ENCODE measurements around the gene SLC5A10. TPM values are rescaled to one million over a fixed set of nuclear protein-coding genes. Genes with fewer than 3 reads are reported as not detected.

The SLC5A10 gene
- total RNA-seq, 4 donors from 2014 or later, result not detected

- Histone ChIP-seq H3K27ac (no peak overlapping the region), H3K4me1 (peaks cover 18 to 33% (median 24%) of the 10 kb centered on the region in 4 donors), H3K4me3 (no peak overlapping the region), H3K9me3 (no peaks in the 10 kb centered on the region), H3K27me3 (no peaks in the 10 kb centered on the region), H3K36me3 (peaks cover 0 to 23% (median 8%) of the 10 kb centered on the region in 4 donors)
- DNase-seq, result no peak
- WGBS, 2 donors (ENCODE audit: low coverage in 1 of 2), result 94 to 100% methylated on average over 1 of the region's 1 CpG
- TF ChIP-seq EP300 (IDR thresholded peaks at IDR 0.05; ENCODE audit: low read depth) (no peak), POLR2A (IDR thresholded peaks at IDR 0.05) (no peak), POLR2AphosphoS5 (IDR thresholded peaks at IDR 0.05) (no peak)
- TF ChIP-seq, protein P1, sequence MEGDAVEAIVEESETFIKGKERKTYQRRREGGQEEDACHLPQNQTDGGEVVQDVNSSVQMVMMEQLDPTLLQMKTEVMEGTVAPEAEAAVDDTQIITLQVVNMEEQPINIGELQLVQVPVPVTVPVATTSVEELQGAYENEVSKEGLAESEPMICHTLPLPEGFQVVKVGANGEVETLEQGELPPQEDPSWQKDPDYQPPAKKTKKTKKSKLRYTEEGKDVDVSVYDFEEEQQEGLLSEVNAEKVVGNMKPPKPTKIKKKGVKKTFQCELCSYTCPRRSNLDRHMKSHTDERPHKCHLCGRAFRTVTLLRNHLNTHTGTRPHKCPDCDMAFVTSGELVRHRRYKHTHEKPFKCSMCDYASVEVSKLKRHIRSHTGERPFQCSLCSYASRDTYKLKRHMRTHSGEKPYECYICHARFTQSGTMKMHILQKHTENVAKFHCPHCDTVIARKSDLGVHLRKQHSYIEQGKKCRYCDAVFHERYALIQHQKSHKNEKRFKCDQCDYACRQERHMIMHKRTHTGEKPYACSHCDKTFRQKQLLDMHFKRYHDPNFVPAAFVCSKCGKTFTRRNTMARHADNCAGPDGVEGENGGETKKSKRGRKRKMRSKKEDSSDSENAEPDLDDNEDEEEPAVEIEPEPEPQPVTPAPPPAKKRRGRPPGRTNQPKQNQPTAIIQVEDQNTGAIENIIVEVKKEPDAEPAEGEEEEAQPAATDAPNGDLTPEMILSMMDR (IDR thresholded peaks at IDR 0.05), result no peak
- intact Hi-C loops (cut with DNase I; ENCODE audit: low total_unique reads), result no loop called here
- in situ Hi-C loops (cut with MboI; ENCODE audit: low pct_ligation_motif_present in 1 of 4, low pct_unique_long_range_greater_than_20kb in 1 of 4, low sequenced_read_pairs in 3 of 4), result no loop called here
These were observed 26.8 kb upstream of the SLC5A10 start for GRCh38 chr17:18925187-18925586.

- Histone ChIP-seq H3K27me3 (no peaks in the 10 kb centered on the region), H3K36me3 (peaks cover 0 to 27% (median 13%) of the 10 kb centered on the region in 4 donors), H3K27ac (no peak overlapping the region), H3K4me1 (no peaks in the 10 kb centered on the region), H3K9me3 (no peaks in the 10 kb centered on the region), H3K4me3 (no peak overlapping the region)
- TF ChIP-seq EP300 (IDR thresholded peaks at IDR 0.05; ENCODE audit: low read depth) (no peak), POLR2AphosphoS5 (IDR thresholded peaks at IDR 0.05) (no peak), POLR2A (IDR thresholded peaks at IDR 0.05) (no peak)
- TF ChIP-seq, protein P1 (IDR thresholded peaks at IDR 0.05), result no peak
- no peak for DNase-seq
- in situ Hi-C loops (cut with MboI; ENCODE audit: low pct_ligation_motif_present in 1 of 4, low pct_unique_long_range_greater_than_20kb in 1 of 4, low sequenced_read_pairs in 3 of 4) (no loop called here), intact Hi-C loops (cut with DNase I; ENCODE audit: low total_unique reads) (no loop called here)
- 89 to 100% methylated on average over 3 to 9 of the region's 9 CpGs for WGBS, 2 donors (ENCODE audit: low coverage in 1 of 2)
These were observed 23.3 kb upstream of the SLC5A10 start for GRCh38 chr17:18928628-18929125.

GRCh38 chr17:18932360-18933055, 19.5 kb upstream of the SLC5A10 start:
- Histone ChIP-seq H3K27ac (no peak overlapping the region), H3K4me1 (no peaks in the 10 kb centered on the region), H3K36me3 (peaks cover 0 to 27% (median 13%) of the 10 kb centered on the region in 4 donors), H3K4me3 (no peak overlapping the region), H3K27me3 (no peaks in the 10 kb centered on the region), H3K9me3 (no peaks in the 10 kb centered on the region)
- no peak for DNase-seq
- TF ChIP-seq POLR2A (IDR thresholded peaks at IDR 0.05), result no peak
- TF ChIP-seq, protein P1 (IDR thresholded peaks at IDR 0.05), result no peak
- no peak for TF ChIP-seq EP300 (IDR thresholded peaks at IDR 0.05; ENCODE audit: low read depth)
- in situ Hi-C loops (cut with MboI; ENCODE audit: low pct_ligation_motif_present in 1 of 4, low pct_unique_long_range_greater_than_20kb in 1 of 4, low sequenced_read_pairs in 3 of 4), result no loop called here
- intact Hi-C loops (cut with DNase I; ENCODE audit: low total_unique reads), result no loop called here
- WGBS, 2 donors (ENCODE audit: low coverage in 1 of 2), result 68% methylated on average over 4 of the region's 5 CpGs; no CpG with 5 or more reads in 1 of the 2 donors

GRCh38 chr17:18933102-18934058, 18.6 kb upstream of the SLC5A10 start:
- intact Hi-C loops (cut with DNase I; ENCODE audit: low total_unique reads), result no loop called here
- H3K27me3 ChIP-seq, result no peaks in the 10 kb centered on the region

More at GRCh38 chr17:18933102-18934058, 18.6 kb upstream of the SLC5A10 start:
- in situ Hi-C loops (cut with MboI; ENCODE audit: low pct_ligation_motif_present in 1 of 4, low pct_unique_long_range_greater_than_20kb in 1 of 4, low sequenced_read_pairs in 3 of 4), result no loop called here
- Histone ChIP-seq H3K9me3 (no peaks in the 10 kb centered on the region), H3K36me3 (peaks cover 0 to 27% (median 10%) of the 10 kb centered on the region in 4 donors), H3K4me3 (no peak overlapping the region), H3K4me1 (peaks cover 0 to 4% (median 1%) of the 10 kb centered on the region in 4 donors), H3K27ac (no peak overlapping the region)
- no peak for DNase-seq
- whole genome bisulfite sequencing, 2 donors (ENCODE audit: low coverage in 1 of 2), result 76 to 91% methylated on average over 7 to 14 of the region's 14 CpGs
- TF ChIP-seq, protein P1 (IDR thresholded peaks at IDR 0.05), result no peak
- TF ChIP-seq POLR2A (IDR thresholded peaks at IDR 0.05), result no peak
- TF ChIP-seq POLR2AphosphoS5 (IDR thresholded peaks at IDR 0.05), result no peak
- no peak for TF ChIP-seq EP300 (IDR thresholded peaks at IDR 0.05; ENCODE audit: low read depth)

Data from transverse colon (tissue), 4 donors.